ENCODE measurements around the gene MRFAP1L1.
A peak's percentile ranks its signal among the peaks of the same experiment; 100 is the strongest.

GRCh38 chr4:6701371-6701770 is 8.3 kb downstream of the MRFAP1L1 start:
- no peak for TF ChIP-seq POLR2AphosphoS5 (IDR thresholded peaks at IDR 0.05)
- peak in 6 of 11 experiments; percentile 28 to 61 (median 44) for TF ChIP-seq CTCF (IDR thresholded peaks at IDR 0.05 in 8 of 11, conservative IDR thresholded peaks at IDR 0.05 in 3 of 11)

Measured in spleen (tissue), 7 donors.